Ectodermal cell (in vitro differentiated cells): ENCODE results near the gene APOL5.

Experiments used
- H3K27ac ChIP-seq: 2 replicates; pipeline ENCODE4 v1.7.0; 2013; ENCODE audit warnings: mild to moderate bottlenecking, low read depth, low read length; ENCODE audit not compliant: insufficient read depth, poor library complexity, severe bottlenecking
- H3K27me3 ChIP-seq: 2 replicates; pipeline ENCODE4 v1.7.0; 2013; ENCODE audit warnings: mild to moderate bottlenecking, low read length; ENCODE audit not compliant: insufficient read depth, control insufficient read depth, poor library complexity, severe bottlenecking
- H3K36me3 ChIP-seq: one replicate; pipeline ENCODE4 v1.7.0; 2013; ENCODE audit warnings: low read length; ENCODE audit not compliant: control insufficient read depth, insufficient read depth
- H3K4me1 ChIP-seq: one replicate; pipeline ENCODE4 v1.7.0; 2013; ENCODE audit warnings: low read length; ENCODE audit not compliant: control insufficient read depth, insufficient read depth
- H3K4me3 ChIP-seq: 2 replicates; pipeline ENCODE4 v1.7.0; 2013; ENCODE audit warnings: low read depth, low read length, control low read depth; ENCODE audit not compliant: insufficient read depth
- H3K9me3 ChIP-seq: 2 replicates; pipeline ENCODE4 v1.7.0; 2013; ENCODE audit warnings: mild to moderate bottlenecking, low read length, moderate library complexity; ENCODE audit not compliant: control insufficient read depth
- WGBS, 2 experiments: methylation state at CpG; one replicate each; pipeline ENCODE4 v1.1.7; 2013; ENCODE audit warnings: missing lambda C conversion rate in 2 of 2; 5-methylcytosine and 5-hydroxymethylcytosine counted together

APOL5 gene

GRCh38 chr22:35752006-35752862, 34.6 kb downstream of the APOL5 start:
- Histone ChIP-seq H3K27ac (peak overlapping the region; percentile 9), H3K36me3 (no peaks in the 10 kb centered on the region), H3K4me1 (peaks cover 10% of the 10 kb centered on the region), H3K4me3 (no peak overlapping the region), H3K27me3 (no peaks in the 10 kb centered on the region), H3K9me3 (no peaks in the 10 kb centered on the region)
- WGBS, 2 experiments, result 45 to 46% methylated on average over 5 of the region's 5 CpGs

GRCh38 chr22:35752863-35753189, 35.2 kb downstream of the APOL5 start:
- Histone ChIP-seq H3K27ac (peak overlapping the region; percentile 9), H3K4me1 (peaks cover 6% of the 10 kb centered on the region), H3K4me3 (no peak overlapping the region), H3K36me3 (no peaks in the 10 kb centered on the region), H3K9me3 (no peaks in the 10 kb centered on the region), H3K27me3 (no peaks in the 10 kb centered on the region)
- 67 to 68% methylated on average over 3 of the region's 3 CpGs for WGBS, 2 experiments

GRCh38 chr22:35754761-35755160, 37.1 kb downstream of the APOL5 start:
- Histone ChIP-seq H3K27me3 (no peaks in the 10 kb centered on the region), H3K36me3 (peaks cover 9% of the 10 kb centered on the region), H3K27ac (no peak overlapping the region), H3K9me3 (no peaks in the 10 kb centered on the region), H3K4me1 (peaks cover 6% of the 10 kb centered on the region), H3K4me3 (no peak overlapping the region)
- 87 to 97% methylated on average over 2 of the region's 2 CpGs for WGBS, 2 experiments

GRCh38 chr22:35756722-35757121, 39.0 kb downstream of the APOL5 start:
- WGBS, 2 experiments, result 91 to 100% methylated on average over 1 of the region's 1 CpG
- Histone ChIP-seq H3K9me3 (no peaks in the 10 kb centered on the region), H3K27ac (no peak overlapping the region), H3K36me3 (peaks cover 10% of the 10 kb centered on the region), H3K4me3 (no peak overlapping the region), H3K27me3 (no peaks in the 10 kb centered on the region), H3K4me1 (peaks cover 6% of the 10 kb centered on the region)

DNA sequence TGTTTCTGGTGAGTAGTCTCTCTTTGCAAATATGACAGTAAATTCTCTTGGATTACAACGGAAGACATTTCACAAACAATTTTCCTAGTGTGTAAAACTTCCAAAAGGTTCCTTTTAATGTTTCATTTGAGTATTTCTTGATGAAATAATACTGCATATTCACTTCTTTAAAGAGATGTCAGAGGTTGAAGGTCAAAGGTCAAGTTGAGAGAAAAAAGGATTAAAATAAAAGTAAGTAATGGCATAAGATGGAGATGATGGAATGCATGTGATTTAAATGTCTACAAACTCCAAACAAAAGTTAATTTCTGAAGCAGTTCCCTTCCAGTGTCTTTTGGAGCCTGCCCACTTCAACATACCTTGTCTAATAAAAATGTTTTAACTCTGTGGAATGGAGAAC, 40.7 kb downstream of the APOL5 start:
- WGBS, 2 experiments, result 100% methylated on average over 1 of the region's 1 CpG
- Histone ChIP-seq H3K9me3 (no peaks in the 10 kb centered on the region), H3K27me3 (no peaks in the 10 kb centered on the region), H3K4me1 (no peaks in the 10 kb centered on the region), H3K4me3 (no peak overlapping the region), H3K27ac (no peak overlapping the region), H3K36me3 (peaks cover 10% of the 10 kb centered on the region)

DNA sequence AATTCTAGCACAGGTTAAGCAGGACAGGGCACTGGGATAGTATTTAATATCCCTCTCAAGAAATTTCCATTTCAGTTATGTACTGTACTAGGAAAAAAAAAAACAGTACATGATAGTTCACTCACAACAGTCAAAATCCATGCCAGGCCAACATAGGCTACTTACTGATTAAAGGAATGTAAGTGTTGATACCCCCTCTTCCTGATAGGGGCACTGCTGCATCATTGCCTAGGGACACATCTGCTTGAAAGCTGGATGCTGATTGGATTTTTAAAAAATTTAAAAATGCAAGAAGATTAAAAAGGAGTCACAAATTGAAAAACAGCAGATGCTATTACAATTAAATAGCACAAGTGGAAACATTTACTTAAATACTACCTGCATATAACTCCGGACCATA, 43.4 kb downstream of the APOL5 start:
- H3K4me1 ChIP-seq, result no peaks in the 10 kb centered on the region
- H3K27me3 ChIP-seq, result no peaks in the 10 kb centered on the region
- peaks cover 10% of the 10 kb centered on the region for H3K36me3 ChIP-seq
- 84 to 100% methylated on average over 1 of the region's 1 CpG for WGBS, 2 experiments
- no peak overlapping the region for H3K27ac ChIP-seq
- H3K9me3 ChIP-seq, result no peaks in the 10 kb centered on the region
- H3K4me3 ChIP-seq, result no peak overlapping the region

DNA sequence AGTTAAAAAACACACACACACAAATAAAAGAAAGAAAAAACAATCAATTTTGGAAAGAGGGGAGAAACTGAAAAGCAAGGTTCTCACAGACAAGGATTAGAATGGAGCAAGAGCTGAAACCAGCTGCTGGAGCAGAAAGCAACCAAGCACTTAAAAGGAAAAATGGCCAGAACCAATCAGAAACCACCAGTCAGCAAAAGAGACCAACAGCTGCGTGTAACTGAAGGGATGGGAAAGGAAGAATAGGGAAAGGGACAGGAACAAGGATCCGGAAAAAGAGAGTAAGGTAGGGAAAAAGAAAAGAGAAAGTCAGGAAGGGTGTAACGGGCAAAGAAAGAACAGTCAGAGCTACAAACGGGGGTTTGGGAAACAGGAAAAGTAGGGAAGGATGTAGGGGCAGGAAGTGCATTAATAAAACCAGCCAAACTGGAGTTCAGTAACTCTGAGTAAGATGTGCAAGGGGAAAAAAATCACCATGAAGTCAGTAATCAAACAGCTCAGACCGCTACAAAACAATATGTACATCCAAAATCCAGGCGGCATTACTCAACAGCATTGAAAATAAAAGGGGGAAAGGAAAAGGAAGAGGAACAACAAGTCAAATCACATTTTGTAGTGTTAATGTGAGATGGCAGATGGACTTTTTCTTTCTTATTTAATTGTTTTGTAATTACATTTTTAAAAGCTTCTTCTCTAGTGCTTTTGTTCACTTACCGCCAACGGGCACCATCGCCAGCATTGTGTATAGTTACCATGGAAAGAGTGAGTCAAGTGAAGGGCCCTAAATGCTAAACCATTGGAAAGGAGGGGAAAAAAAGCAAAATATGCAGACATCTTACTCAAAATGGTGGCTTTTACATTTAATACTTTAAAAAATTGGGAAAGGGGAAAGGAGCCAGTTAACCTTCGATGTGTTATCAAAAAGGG, 49.2 kb downstream of the APOL5 start:
- WGBS, 2 experiments, result 66 to 72% methylated on average over 9 to 10 of the region's 10 CpGs
- Histone ChIP-seq H3K9me3 (no peaks in the 10 kb centered on the region), H3K36me3 (no peaks in the 10 kb centered on the region), H3K27me3 (no peaks in the 10 kb centered on the region), H3K27ac (peak overlapping the region; percentile 55), H3K4me1 (peaks cover 13% of the 10 kb centered on the region), H3K4me3 (no peak overlapping the region)

- no peak overlapping the region for H3K27ac ChIP-seq
- H3K36me3 ChIP-seq, result no peaks in the 10 kb centered on the region
- no peaks in the 10 kb centered on the region for H3K9me3 ChIP-seq
- no peaks in the 10 kb centered on the region for H3K27me3 ChIP-seq
- H3K4me3 ChIP-seq, result no peak overlapping the region
- peaks cover 13% of the 10 kb centered on the region for H3K4me1 ChIP-seq
Observed at GRCh38 chr22:35769974-35770373, 52.3 kb downstream of the APOL5 start.

- Histone ChIP-seq H3K36me3 (no peaks in the 10 kb centered on the region), H3K9me3 (no peaks in the 10 kb centered on the region), H3K4me1 (no peaks in the 10 kb centered on the region), H3K4me3 (no peak overlapping the region), H3K27ac (no peak overlapping the region), H3K27me3 (no peaks in the 10 kb centered on the region)
- 86 to 91% methylated on average over 2 of the region's 2 CpGs for WGBS, 2 experiments
Observed at GRCh38 chr22:35775339-35775738, 57.7 kb downstream of the APOL5 start.

DNA sequence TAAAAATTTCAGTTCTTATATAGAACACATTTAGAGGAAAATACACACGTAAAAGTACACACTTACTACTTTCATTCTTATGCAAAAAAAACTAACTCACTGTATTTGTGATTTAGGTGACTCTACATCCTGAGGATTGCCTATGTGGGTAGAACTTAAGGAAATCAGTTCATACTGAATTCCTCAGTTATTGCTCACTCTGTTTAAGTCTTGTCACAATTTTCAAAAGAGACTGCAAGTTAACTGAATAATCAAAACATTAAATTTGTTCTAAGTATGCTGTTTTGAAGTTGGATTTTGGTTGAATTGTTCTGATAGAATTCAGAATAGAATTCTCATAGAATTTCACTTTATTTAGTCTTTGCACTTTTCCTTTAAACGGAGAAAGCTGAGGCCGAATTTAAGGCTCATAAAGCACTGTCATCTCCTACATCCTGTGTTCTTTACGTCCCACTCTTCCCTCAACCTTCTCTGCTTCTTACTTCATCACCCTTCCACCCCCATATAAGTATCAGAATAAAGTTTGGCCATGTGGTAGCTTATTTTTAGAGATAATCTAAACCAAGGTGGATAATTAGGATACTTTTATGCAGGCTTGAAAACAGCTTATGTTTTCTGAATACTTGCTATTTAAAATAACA, 59.8 kb downstream of the APOL5 start:
- Histone ChIP-seq H3K36me3 (peaks cover 5% of the 10 kb centered on the region), H3K27me3 (no peaks in the 10 kb centered on the region), H3K4me3 (no peak overlapping the region), H3K4me1 (no peaks in the 10 kb centered on the region), H3K27ac (no peak overlapping the region), H3K9me3 (no peaks in the 10 kb centered on the region)
- WGBS, 2 experiments, result 89 to 100% methylated on average over 3 of the region's 4 CpGs
